Mesendoderm (in vitro differentiated cells): ENCODE data around the gene PHYKPL.

Experiments used
- DNase-seq: peaks from one replicate; pipeline ENCODE4 v3.0.0; 2013
- H2AK5ac ChIP-seq: 2 replicates; pipeline ENCODE4 v1.6.1; 2013; ENCODE audit warnings: low read length, inconsistent platforms
- H2BK120ac ChIP-seq: 2 replicates; pipeline ENCODE4 v1.6.1; 2013; ENCODE audit warnings: low read depth, mild to moderate bottlenecking, low read length, moderate library complexity, mixed read lengths
- H2BK15ac ChIP-seq: replicated peaks from 2 replicates; pipeline ENCODE4 v1.6.1; 2013; ENCODE audit warnings: low read depth, mild to moderate bottlenecking, moderate library complexity
- H2BK5ac ChIP-seq: 2 replicates; pipeline ENCODE4 v1.6.1; 2013; ENCODE audit warnings: low read length, inconsistent platforms
- H3K18ac ChIP-seq: 2 replicates; pipeline ENCODE4 v1.6.1; 2013; ENCODE audit warnings: mild to moderate bottlenecking, low read length, mixed read lengths
- H3K23ac ChIP-seq: one replicate; pipeline ENCODE4 v1.6.1; 2013; ENCODE audit warnings: low read length
- H3K27ac ChIP-seq: 2 replicates; pipeline ENCODE4 v1.5.1; 2013; ENCODE audit warnings: low read depth, mild to moderate bottlenecking, inconsistent platforms, low read length, moderate library complexity
- H3K27me3 ChIP-seq: 2 replicates; pipeline ENCODE4 v1.6.1; 2013; ENCODE audit warnings: low read length, control low read depth, mild to moderate bottlenecking, inconsistent platforms; ENCODE audit not compliant: insufficient read depth, poor library complexity
- H3K36me3 ChIP-seq: 2 replicates; pipeline ENCODE4 v1.6.1; 2013; ENCODE audit warnings: low read length, inconsistent platforms; ENCODE audit not compliant: control insufficient read depth, insufficient read depth
- H3K4ac ChIP-seq: one replicate; pipeline ENCODE4 v1.6.1; 2013; ENCODE audit warnings: low read depth, mild to moderate bottlenecking, low read length, moderate library complexity
- H3K4me1 ChIP-seq: 2 replicates; pipeline ENCODE4 v1.6.1; 2013; ENCODE audit warnings: low read depth, low read length, inconsistent platforms; ENCODE audit not compliant: control insufficient read depth
- H3K4me2 ChIP-seq: 2 replicates; pipeline ENCODE4 v1.6.1; 2013; ENCODE audit warnings: low read length
- H3K4me3 ChIP-seq: 2 replicates; pipeline ENCODE4 v1.5.1; 2013; ENCODE audit warnings: mild to moderate bottlenecking, low read length
- H3K56ac ChIP-seq: one replicate; pipeline ENCODE4 v1.6.1; 2013; ENCODE audit warnings: low read length
- H3K79me1 ChIP-seq: 2 replicates; pipeline ENCODE4 v1.6.1; 2013; ENCODE audit warnings: low read length, inconsistent platforms
- H3K79me2 ChIP-seq: 2 replicates; pipeline ENCODE4 v1.6.1; 2013; ENCODE audit warnings: mild to moderate bottlenecking, low read length; ENCODE audit not compliant: control insufficient read depth, insufficient read depth
- H3K9ac ChIP-seq: 2 replicates; pipeline ENCODE4 v1.6.1; 2013; ENCODE audit warnings: low read length, inconsistent platforms
- H4K5ac ChIP-seq: one replicate; pipeline ENCODE4 v1.6.1; 2013; ENCODE audit warnings: low read length
- H4K8ac ChIP-seq: one replicate; pipeline ENCODE4 v1.6.1; 2013; ENCODE audit warnings: low read depth, mild to moderate bottlenecking, control low read depth, low read length, moderate library complexity
- WGBS: extraction: QIAGEN DNeasy Blood & Tissue Kit; methylation state at CpG from one replicate; pipeline ENCODE4 v1.1.7; 2013; ENCODE audit warnings: low lambda C conversion rate, missing lambda C conversion rate; ENCODE audit not compliant: insufficient coverage; ENCODE audit errors: extremely low coverage; 5-methylcytosine and 5-hydroxymethylcytosine counted together

PHYKPL gene

DNA sequence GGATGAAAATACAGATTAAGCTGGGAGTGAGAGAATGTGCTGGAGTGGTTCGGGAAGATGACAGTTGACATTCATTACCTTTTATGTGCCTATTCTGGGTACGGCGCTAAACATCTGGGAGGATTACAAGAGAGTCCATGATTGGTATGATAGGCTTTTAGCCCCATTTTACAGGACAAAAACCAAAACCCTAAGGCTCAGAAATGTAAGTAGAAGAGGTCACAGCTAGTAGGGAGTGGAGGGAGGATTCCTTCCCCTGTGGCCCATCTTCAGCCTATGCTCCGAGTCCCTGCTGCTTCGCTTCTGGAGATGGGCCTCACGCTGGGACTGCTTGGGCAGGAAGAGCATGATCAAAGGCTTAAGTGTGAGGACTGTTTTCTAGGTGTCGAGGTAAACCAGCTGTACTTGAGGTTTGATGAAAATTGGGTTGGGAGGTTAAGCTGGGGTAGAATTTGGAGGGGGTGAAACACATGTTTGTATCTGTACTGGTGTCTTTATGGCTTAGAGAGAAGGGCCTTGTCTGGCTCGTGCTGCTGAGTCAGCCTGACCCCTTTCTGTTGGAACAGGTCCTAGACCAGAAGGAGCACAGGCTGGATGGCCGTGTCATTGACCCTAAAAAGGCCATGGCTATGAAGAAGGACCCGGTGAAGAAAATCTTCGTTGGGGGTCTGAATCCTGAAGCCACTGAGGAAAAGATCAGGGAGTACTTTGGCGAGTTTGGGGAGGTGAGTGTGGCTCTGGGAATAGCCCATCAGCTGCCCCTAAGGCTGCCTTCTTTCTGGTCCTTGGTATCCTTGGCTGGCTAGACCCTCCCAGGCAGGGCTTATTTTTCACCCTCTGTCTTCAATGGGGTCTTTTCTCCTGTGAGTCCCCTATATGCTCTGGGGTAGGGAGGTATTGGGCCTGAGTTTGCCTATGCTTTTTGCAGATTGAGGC, 26.2 kb downstream of the PHYKPL start:
- Histone ChIP-seq H3K9ac (peak overlapping the region; percentile 100), H3K36me3 (peaks cover 42% of the 10 kb centered on the region)
- peak; percentile 70 for DNase-seq

DNA sequence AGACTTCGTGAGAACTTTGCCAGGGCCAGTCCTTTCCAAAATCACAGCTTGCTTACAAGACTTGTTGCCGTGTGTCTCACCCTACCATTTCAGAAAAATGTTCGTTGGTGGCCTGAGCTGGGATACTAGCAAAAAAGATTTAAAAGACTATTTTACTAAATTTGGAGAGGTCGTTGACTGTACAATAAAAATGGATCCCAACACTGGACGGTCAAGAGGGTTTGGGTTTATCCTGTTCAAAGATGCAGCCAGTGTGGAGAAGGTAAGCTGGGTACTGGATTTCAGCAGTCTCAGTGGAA, 26.9 kb downstream of the PHYKPL start:
- H2BK120ac ChIP-seq: no peak overlapping the region
- peaks cover 8% of the 10 kb centered on the region for H3K79me1 ChIP-seq
- no peak overlapping the region for H3K27ac ChIP-seq
- H3K4ac ChIP-seq: no peak overlapping the region
- H3K4me2 ChIP-seq: peak overlapping the region; percentile 92
- H3K79me2 ChIP-seq: peaks cover 45% of the 10 kb centered on the region
- peak overlapping the region; percentile 100 for H3K9ac ChIP-seq
- peak overlapping the region; percentile 100 for H3K4me3 ChIP-seq
- no peak overlapping the region for H3K18ac ChIP-seq
- no CpG with 5 or more reads among the region's 5 CpGs for WGBS
- no peak overlapping the region for H4K8ac ChIP-seq
- DNase-seq: no peak
- H4K5ac ChIP-seq: no peak overlapping the region
- H3K36me3 ChIP-seq: peaks cover 39% of the 10 kb centered on the region
- no peak overlapping the region for H2AK5ac ChIP-seq
- no peak overlapping the region for H3K23ac ChIP-seq
- no peak overlapping the region for H2BK5ac ChIP-seq
- H3K27me3 ChIP-seq: no peaks in the 10 kb centered on the region
- H3K56ac ChIP-seq: peak overlapping the region; percentile 100
- H2BK15ac ChIP-seq: no peak overlapping the region
- peaks cover 5% of the 10 kb centered on the region for H3K4me1 ChIP-seq

More for the DNA sequence above, 26.2 kb downstream of the PHYKPL start:
- WGBS: no CpG with 5 or more reads among the region's 12 CpGs
- Histone ChIP-seq H3K23ac (no peak overlapping the region), H3K18ac (no peak overlapping the region), H4K8ac (no peak overlapping the region), H3K4me3 (peak overlapping the region; percentile 100), H3K27me3 (no peaks in the 10 kb centered on the region), H3K79me1 (peaks cover 8% of the 10 kb centered on the region), H4K5ac (no peak overlapping the region), H2AK5ac (no peak overlapping the region), H3K56ac (peak overlapping the region; percentile 100), H3K79me2 (peaks cover 45% of the 10 kb centered on the region), H2BK120ac (no peak overlapping the region), H2BK15ac (no peak overlapping the region), H3K27ac (no peak overlapping the region), H2BK5ac (no peak overlapping the region), H3K4me2 (peak overlapping the region; percentile 92), H3K4me1 (peaks cover 5% of the 10 kb centered on the region), H3K4ac (no peak overlapping the region)

DNA sequence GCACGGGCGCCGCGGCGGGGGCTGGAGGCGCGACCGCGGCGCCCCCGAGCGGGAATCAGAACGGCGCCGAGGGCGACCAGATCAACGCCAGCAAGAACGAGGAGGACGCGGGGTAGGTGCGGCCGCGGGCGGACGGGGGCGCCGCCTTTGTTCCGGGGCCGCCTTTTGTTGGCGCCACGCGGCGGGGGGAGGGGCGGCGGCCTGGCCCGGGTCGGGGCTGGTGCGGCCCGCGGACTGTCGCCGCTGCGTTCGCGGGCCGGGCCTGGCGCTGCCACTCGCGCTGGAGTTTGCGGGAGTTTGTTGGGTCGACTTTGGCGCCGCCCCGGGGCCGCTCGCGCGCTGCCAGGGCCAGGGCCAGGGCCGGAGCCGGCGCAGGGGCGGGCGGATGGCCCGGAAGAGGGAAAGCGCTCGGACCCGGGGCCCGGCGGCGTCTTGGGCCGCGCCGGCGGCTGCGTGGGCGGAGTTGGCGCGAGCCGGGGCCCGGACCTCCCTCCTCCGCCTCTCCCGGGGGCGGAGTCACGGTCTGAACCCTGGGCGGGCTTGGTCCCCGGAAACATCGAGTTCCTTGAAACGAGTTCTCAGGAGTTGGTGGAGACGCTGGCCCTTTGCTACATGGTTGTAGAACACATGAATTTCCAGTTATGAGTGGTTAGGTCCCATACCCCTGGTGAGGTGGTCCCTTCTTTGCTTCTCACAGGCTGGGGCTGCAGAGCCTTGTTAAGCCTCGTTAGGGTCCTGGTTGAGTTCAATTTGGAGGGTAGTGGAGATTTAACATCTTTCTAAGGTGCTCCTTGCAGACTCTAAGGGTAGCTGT, 27.5 kb downstream of the PHYKPL start:
- H4K8ac ChIP-seq: no peak overlapping the region
- H4K5ac ChIP-seq: no peak overlapping the region
- H3K23ac ChIP-seq: peak overlapping the region; percentile 97
- H3K27me3 ChIP-seq: no peaks in the 10 kb centered on the region
- peaks cover 5% of the 10 kb centered on the region for H3K4me1 ChIP-seq
- H2BK120ac ChIP-seq: peak overlapping the region; percentile 52
- H3K4me3 ChIP-seq: peak overlapping the region; percentile 100
- H3K79me2 ChIP-seq: peaks cover 45% of the 10 kb centered on the region
- peak overlapping the region; percentile 98 for H3K18ac ChIP-seq
- peak overlapping the region; percentile 100 for H3K56ac ChIP-seq
- WGBS: no CpG with 5 or more reads among the region's 90 CpGs
- no peak overlapping the region for H2BK5ac ChIP-seq
- peak overlapping the region; percentile 82 for H3K27ac ChIP-seq
- no peak overlapping the region for H2BK15ac ChIP-seq
- H3K4me2 ChIP-seq: peak overlapping the region; percentile 92
- H3K36me3 ChIP-seq: peaks cover 36% of the 10 kb centered on the region
- peak; percentile 76 for DNase-seq
- H3K9ac ChIP-seq: peak overlapping the region; percentile 100
- H3K4ac ChIP-seq: peak overlapping the region; percentile 94
- H3K79me1 ChIP-seq: peaks cover 8% of the 10 kb centered on the region
- no peak overlapping the region for H2AK5ac ChIP-seq

DNA sequence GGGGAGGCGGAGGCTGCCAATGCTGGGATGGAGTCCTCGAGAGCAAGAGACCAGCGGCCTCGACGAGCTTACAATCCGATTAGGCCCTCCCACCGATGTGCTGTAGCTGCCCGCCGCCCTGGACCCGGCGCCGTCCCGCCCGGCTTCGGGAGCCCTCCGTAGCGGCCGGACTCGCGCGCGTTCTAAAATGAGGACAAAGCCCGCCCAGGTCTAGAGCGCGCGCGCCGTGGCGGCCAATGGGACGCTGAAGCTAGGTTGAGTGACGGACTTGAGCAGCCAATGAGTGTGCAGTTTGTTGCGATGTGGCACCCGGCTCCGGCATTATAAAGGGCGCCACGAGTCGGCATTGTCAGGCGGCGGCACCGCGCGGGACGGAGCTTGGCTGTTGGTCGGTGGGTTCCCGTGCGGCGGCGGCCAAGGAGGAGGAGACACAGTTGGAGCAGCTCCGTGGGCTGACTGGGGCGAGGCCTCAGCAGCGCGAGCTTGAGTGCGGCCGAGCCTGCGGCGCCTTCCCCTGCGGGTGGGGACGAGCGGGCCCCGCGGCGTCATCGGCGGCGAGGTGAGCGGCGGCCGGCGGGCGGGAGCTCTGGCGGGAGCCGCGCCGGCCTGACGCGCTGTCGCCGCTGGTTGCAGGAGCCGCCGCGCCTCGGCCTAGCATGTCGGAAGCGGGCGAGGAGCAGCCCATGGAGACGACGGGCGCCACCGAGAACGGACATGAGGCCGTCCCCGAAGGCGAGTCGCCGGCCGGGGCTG, 28.2 kb downstream of the PHYKPL start, which contains the start of gene HNRNPAB:
Gene HNRNPAB (plus strand): TSS at position 352 of the 753 bp plus-strand sequence. CDS start 305 bp downstream, at position 657.
- DNase-seq: peak; percentile 97
- Histone ChIP-seq H2BK15ac (no peak within 1 kb of the TSS), H3K4me1 (peaks cover 5% of the 10 kb centered on the region), H3K79me1 (peaks cover 7% of the 10 kb centered on the region), H3K56ac (peak within 1 kb of the TSS; percentile 100), H3K4ac (peak within 1 kb of the TSS; percentile 94), H3K4me2 (peak within 1 kb of the TSS; percentile 92), H2BK120ac (peak within 1 kb of the TSS; percentile 52), H3K27ac (peak within 1 kb of the TSS; percentile 82), H4K5ac (peak within 1 kb of the TSS; percentile 23), H3K79me2 (peaks cover 45% of the 10 kb centered on the region), H2BK5ac (peak within 1 kb of the TSS; percentile 94), H3K18ac (peak within 1 kb of the TSS; percentile 98), H3K9ac (peak within 1 kb of the TSS; percentile 100), H3K4me3 (peak within 1 kb of the TSS; percentile 100), H2AK5ac (no peak within 1 kb of the TSS), H3K23ac (peak within 1 kb of the TSS; percentile 97), H3K36me3 (peaks cover 29% of the 10 kb centered on the region), H3K27me3 (no peaks in the 10 kb centered on the region), H4K8ac (peak within 1 kb of the TSS; percentile 30)
- no CpG with 5 or more reads among the region's 96 CpGs for WGBS

DNA sequence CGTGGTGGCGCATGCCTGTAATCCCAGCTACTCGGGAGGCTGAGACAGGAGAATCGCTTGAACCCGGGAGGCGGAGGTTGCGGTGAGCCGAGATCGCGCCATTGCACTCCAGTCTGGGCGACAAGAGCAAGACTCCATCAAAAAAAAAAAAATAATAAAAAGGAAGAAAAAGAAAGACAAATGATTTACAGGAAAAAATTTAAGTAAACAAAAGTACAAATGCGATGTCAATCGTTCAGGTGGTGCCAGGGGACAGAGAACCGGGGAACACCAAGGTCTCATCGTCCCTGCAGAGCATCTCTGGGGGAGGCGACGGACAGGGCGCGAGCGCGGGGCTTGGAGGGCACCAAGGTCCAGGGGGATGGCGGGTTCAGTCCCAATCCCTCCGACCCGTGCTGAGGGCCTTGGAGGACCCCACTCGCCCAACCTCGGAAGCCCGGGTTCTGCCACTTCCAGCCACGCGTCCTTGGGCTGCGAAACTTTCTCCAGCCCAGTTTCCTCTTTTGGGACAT, 28.9 kb downstream of the PHYKPL start:
- Histone ChIP-seq H2BK5ac (peak overlapping the region; percentile 50), H4K5ac (peak overlapping the region; percentile 23), H3K36me3 (peaks cover 23% of the 10 kb centered on the region), H2BK15ac (no peak overlapping the region), H3K27ac (no peak overlapping the region), H2BK120ac (no peak overlapping the region), H2AK5ac (no peak overlapping the region), H3K4me3 (peak overlapping the region; percentile 69), H3K23ac (peak overlapping the region; percentile 89), H3K4ac (no peak overlapping the region), H3K27me3 (no peaks in the 10 kb centered on the region), H3K79me1 (peaks cover 7% of the 10 kb centered on the region), H3K4me2 (peak overlapping the region; percentile 72), H4K8ac (no peak overlapping the region), H3K18ac (peak overlapping the region; percentile 0), H3K56ac (peak overlapping the region; percentile 97), H3K9ac (peak overlapping the region; percentile 91), H3K4me1 (peaks cover 5% of the 10 kb centered on the region), H3K79me2 (peaks cover 43% of the 10 kb centered on the region)
- no CpG with 5 or more reads among the region's 30 CpGs for WGBS
- DNase-seq: no peak
